Kidney capillary endothelial cell (primary cell): ENCODE measurements around the gene KIF24.
A peak's percentile ranks its signal among the peaks of the same experiment; 100 is the strongest.
"Not testable (repeated sequence)": the region's sequence is repeated elsewhere in the genome, so short reads cannot be mapped to it uniquely, and the experiment has no call there.

Experiments
- DNase-seq: peaks from one replicate; pipeline ENCODE4 v3.0.0-alpha.2; 2018; ENCODE audit warnings: low spot score

The KIF24 gene

GRCh38 chr9:34362614-34363214, 33.6 kb upstream of the KIF24 start:
- no peak for DNase-seq

GRCh38 chr9:34352957-34353356, 23.9 kb upstream of the KIF24 start:
- not testable (repeated sequence) for DNase-seq

GRCh38 chr9:34352122-34352652, 23.1 kb upstream of the KIF24 start:
- DNase-seq, result not testable (repeated sequence)

- DNase-seq, result no peak
These were observed 20.3 kb upstream of the KIF24 start for GRCh38 chr9:34349324-34349723.

GRCh38 chr9:34347800-34348158, 18.7 kb upstream of the KIF24 start:
- DNase-seq, result no peak

GRCh38 chr9:34346873-34347799, 18.1 kb upstream of the KIF24 start:
- DNase-seq, result no peak

GRCh38 chr9:34343605-34344004, 14.5 kb upstream of the KIF24 start:
- no peak for DNase-seq

GRCh38 chr9:34343090-34343489, 14.0 kb upstream of the KIF24 start:
- DNase-seq, result no peak

- no peak for DNase-seq
These were observed 12.7 kb upstream of the KIF24 start for GRCh38 chr9:34341659-34342295.

GRCh38 chr9:34338665-34339385, 9.8 kb upstream of the KIF24 start:
- DNase-seq, result no peak

- DNase-seq, result not testable (repeated sequence)
These were observed 9.0 kb upstream of the KIF24 start for GRCh38 chr9:34338079-34338478.

- DNase-seq, result no peak
These were observed 8.3 kb upstream of the KIF24 start for GRCh38 chr9:34337403-34337802.

- DNase-seq, result no peak
These were observed 6.3 kb upstream of the KIF24 start for GRCh38 chr9:34335376-34335775.

GRCh38 chr9:34334916-34335315, 5.8 kb upstream of the KIF24 start:
- DNase-seq, result no peak

- no peak for DNase-seq
These were observed 5.3 kb upstream of the KIF24 start for GRCh38 chr9:34334337-34334824.

- DNase-seq, result no peak
These were observed 4.8 kb upstream of the KIF24 start for GRCh38 chr9:34333836-34334235.

GRCh38 chr9:34332076-34332964, 3.3 kb upstream of the KIF24 start:
- peak; percentile 56 for DNase-seq

GRCh38 chr9:34331196-34331595, 2.1 kb upstream of the KIF24 start:
- no peak for DNase-seq

- DNase-seq, result peak; percentile 50
These were observed 525 bp downstream of the KIF24 start for GRCh38 chr9:34328500-34328986.

- DNase-seq, result no peak
These were observed 2.4 kb downstream of the KIF24 start for GRCh38 chr9:34326690-34327089.
